NB4 (cell line): ENCODE measurements around the gene ARFRP1.

Experiments
- CTCF ChIP-seq: IDR thresholded peaks from one replicate; pipeline ENCODE4 v1.5.1; 2012; ENCODE audit warnings: low read depth, low read length
- POLR2A ChIP-seq: IDR thresholded peaks from 2 replicates; pipeline ENCODE4 v1.6.1; 2011; ENCODE audit warnings: mild to moderate bottlenecking; ENCODE audit not compliant: insufficient read length; ENCODE audit errors: extremely low read depth

GRCh38 chr20:63678071-63678470 lies 29.7 kb downstream of the ARFRP1 start:
- TF ChIP-seq CTCF (no peak), POLR2A (no peak)
